ENCODE measurements around the gene ETF1.

ETF1 gene

GRCh38 chr5:138529812-138530211, 13.2 kb downstream of the ETF1 start:
- Histone ChIP-seq H3K4me3 (no peak overlapping the region), H3K36me3 (peaks cover 57 to 100% (median 99%) of the 10 kb centered on the region in 11 experiments), H3K9ac (peak overlapping the region in 1 of 11 experiments; percentile 31; a peak in 3 of 22 replicates), H3K4me1 (peaks cover 14 to 66% (median 25%) of the 10 kb centered on the region in 10 experiments; a peak in 18 of 20 replicates), H3K27ac (peak overlapping the region in 1 of 11 experiments; percentile 2; a peak in 2 of 22 replicates), H3K27me3 (no peaks in the 10 kb centered on the region), H3K9me3 (replicated peaks in 1 of 11) (no peaks in the 10 kb centered on the region), H4K20me1 (peaks cover 98 to 100% (median 100%) of the 10 kb centered on the region in 11 experiments), H3K4me2 (peak overlapping the region in 3 of 11 experiments; percentile 1 to 66 (median 56); a peak in 4 of 22 replicates)
- no peak for TF ChIP-seq Cebpa-rat (IDR thresholded peaks at IDR 0.05)

DNA sequence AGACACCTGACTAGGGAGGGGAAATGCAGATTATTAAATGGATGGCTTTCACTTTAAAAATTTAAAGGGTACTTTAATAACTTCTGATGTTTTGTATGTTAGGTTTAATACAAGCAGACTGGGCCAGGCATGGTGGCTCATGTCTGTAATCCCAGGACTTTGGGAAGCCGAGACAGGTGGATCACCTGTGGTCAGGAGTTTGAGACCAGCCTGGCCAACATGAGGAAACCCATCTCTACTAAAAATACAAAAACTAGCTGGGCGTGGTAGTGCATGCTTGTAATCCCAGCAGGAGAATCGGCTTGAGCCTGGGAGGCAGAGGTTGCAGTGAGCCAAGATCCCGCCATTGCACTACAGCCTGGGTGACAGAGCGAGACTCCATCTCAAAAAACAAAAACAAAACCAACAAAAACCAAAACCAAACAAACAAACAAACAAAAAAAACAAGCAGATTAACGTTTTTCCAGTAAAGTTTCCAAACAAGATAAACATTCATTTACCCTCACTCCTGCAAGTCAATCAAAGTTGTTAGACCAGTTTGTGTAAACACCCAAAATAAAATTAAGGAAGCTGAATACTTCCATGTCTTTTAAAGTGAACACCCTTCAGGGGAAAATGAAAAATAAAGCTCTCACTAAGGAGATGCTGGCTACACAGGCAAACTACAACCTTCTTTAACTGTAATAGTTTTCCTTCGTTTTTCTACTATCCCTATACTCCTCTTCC, 14.1 kb downstream of the ETF1 start:
- H3K27me3 ChIP-seq = no peaks in the 10 kb centered on the region
- peaks cover 16 to 66% (median 25%) of the 10 kb centered on the region in 10 experiments; a peak in 18 of 20 replicates for H3K4me1 ChIP-seq
- peaks cover 97 to 100% (median 100%) of the 10 kb centered on the region in 11 experiments for H4K20me1 ChIP-seq
- peak overlapping the region in 1 of 11 experiments; percentile 2; a peak in 2 of 22 replicates for H3K27ac ChIP-seq
- peak overlapping the region in 3 of 11 experiments; percentile 1 to 66 (median 56); a peak in 3 of 22 replicates for H3K4me2 ChIP-seq
- no peak for TF ChIP-seq Cebpa-rat (IDR thresholded peaks at IDR 0.05)
- H3K4me3 ChIP-seq = no peak overlapping the region
- H3K9me3 ChIP-seq (replicated peaks in 1 of 11) = no peaks in the 10 kb centered on the region
- peak overlapping the region in 1 of 11 experiments; percentile 31; a peak in 2 of 22 replicates for H3K9ac ChIP-seq
- peaks cover 53 to 100% (median 96%) of the 10 kb centered on the region in 11 experiments for H3K36me3 ChIP-seq

DNA sequence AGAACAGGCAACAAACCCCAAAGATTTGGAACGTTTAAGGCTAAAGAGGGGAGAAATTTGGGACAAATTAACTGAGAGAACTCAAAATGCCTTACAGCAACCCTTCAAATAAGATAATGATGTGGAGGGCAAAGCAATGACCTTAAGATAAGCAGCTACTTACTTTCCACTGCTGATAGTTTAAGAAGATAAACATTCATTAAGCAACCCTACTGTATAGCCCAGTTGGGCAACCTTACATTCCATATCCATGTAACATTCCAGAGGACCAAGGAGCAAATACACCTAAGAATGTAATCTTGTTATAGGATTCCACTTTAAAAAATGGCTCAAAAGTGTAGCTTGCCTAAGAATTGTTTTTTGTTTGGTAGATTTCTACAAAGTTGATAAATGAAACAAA, 14.8 kb downstream of the ETF1 start:
- Histone ChIP-seq H3K4me3 (no peak overlapping the region), H3K9me3 (replicated peaks in 1 of 11) (no peaks in the 10 kb centered on the region), H3K27ac (no peak overlapping the region), H3K4me2 (peak overlapping the region in 2 of 11 experiments; percentile 1 to 46; a peak in 3 of 22 replicates), H3K9ac (no peak overlapping the region), H3K36me3 (peaks cover 54 to 100% (median 96%) of the 10 kb centered on the region in 11 experiments), H3K4me1 (peaks cover 18 to 66% (median 27%) of the 10 kb centered on the region in 10 experiments; a peak in 18 of 20 replicates), H3K27me3 (no peaks in the 10 kb centered on the region), H4K20me1 (peaks cover 97 to 100% (median 100%) of the 10 kb centered on the region in 11 experiments)
- TF ChIP-seq Cebpa-rat (IDR thresholded peaks at IDR 0.05) = no peak

- no peak overlapping the region for H3K27ac ChIP-seq
- no peak overlapping the region for H3K4me3 ChIP-seq
- H3K9ac ChIP-seq = no peak overlapping the region; a peak in 1 of 22 replicates
- peaks cover 97 to 100% (median 100%) of the 10 kb centered on the region in 11 experiments for H4K20me1 ChIP-seq
- peaks cover 18 to 60% (median 27%) of the 10 kb centered on the region in 10 experiments; a peak in 18 of 20 replicates for H3K4me1 ChIP-seq
- no peak for TF ChIP-seq Cebpa-rat (IDR thresholded peaks at IDR 0.05)
- peaks cover 49 to 100% (median 95%) of the 10 kb centered on the region in 11 experiments for H3K36me3 ChIP-seq
- H3K9me3 ChIP-seq (replicated peaks in 1 of 11) = no peaks in the 10 kb centered on the region
- no peaks in the 10 kb centered on the region for H3K27me3 ChIP-seq
- H3K4me2 ChIP-seq = peak overlapping the region in 4 of 11 experiments; percentile 0 to 46 (median 20); a peak in 3 of 22 replicates
These were observed 15.9 kb downstream of the ETF1 start for GRCh38 chr5:138527170-138527569.

DNA sequence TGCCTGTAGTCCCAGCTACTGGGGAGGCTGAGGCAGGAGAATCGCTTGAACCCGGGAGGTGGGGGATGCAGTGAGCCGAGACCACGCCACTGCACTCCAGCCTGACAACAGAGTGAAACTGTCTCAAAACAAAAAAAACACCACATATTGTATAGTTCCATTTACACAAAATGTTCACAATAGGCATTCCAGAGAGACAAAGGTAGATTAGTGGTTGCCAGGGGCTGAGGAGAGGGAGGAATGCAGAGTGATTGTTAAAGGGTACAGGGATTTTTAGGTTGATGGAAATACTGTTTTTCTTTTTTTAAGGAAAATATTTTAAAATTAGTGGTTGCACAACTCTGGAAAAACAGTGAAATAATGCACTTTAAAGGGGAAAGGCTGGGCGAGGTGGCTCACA, 19.6 kb downstream of the ETF1 start:
- no peaks in the 10 kb centered on the region for H3K27me3 ChIP-seq
- no peak for TF ChIP-seq Cebpa-rat (IDR thresholded peaks at IDR 0.05)
- H3K27ac ChIP-seq = no peak overlapping the region
- H3K4me2 ChIP-seq = no peak overlapping the region; a peak in 1 of 22 replicates
- H3K9ac ChIP-seq = no peak overlapping the region
- H3K9me3 ChIP-seq (replicated peaks in 1 of 11) = no peaks in the 10 kb centered on the region
- peaks cover 44 to 95% (median 84%) of the 10 kb centered on the region in 11 experiments for H3K36me3 ChIP-seq
- H3K4me3 ChIP-seq = no peak overlapping the region
- peaks cover 6 to 48% (median 20%) of the 10 kb centered on the region in 10 experiments; a peak in 19 of 20 replicates for H3K4me1 ChIP-seq
- peaks cover 93 to 99% (median 97%) of the 10 kb centered on the region in 11 experiments for H4K20me1 ChIP-seq

- Histone ChIP-seq H4K20me1 (peaks cover 90 to 99% (median 97%) of the 10 kb centered on the region in 11 experiments), H3K36me3 (peaks cover 55 to 95% (median 84%) of the 10 kb centered on the region in 11 experiments), H3K27me3 (no peaks in the 10 kb centered on the region), H3K9me3 (replicated peaks in 1 of 11) (no peaks in the 10 kb centered on the region), H3K4me1 (peaks cover 0 to 26% (median 7%) of the 10 kb centered on the region in 10 experiments; a peak in 9 of 20 replicates), H3K4me3 (no peak overlapping the region), H3K27ac (no peak overlapping the region), H3K9ac (no peak overlapping the region), H3K4me2 (peak overlapping the region in 2 of 11 experiments; percentile 14 to 15; a peak in 2 of 22 replicates)
- TF ChIP-seq Cebpa-rat (IDR thresholded peaks at IDR 0.05) = no peak
These were observed 22.1 kb downstream of the ETF1 start for GRCh38 chr5:138520971-138521370.

DNA sequence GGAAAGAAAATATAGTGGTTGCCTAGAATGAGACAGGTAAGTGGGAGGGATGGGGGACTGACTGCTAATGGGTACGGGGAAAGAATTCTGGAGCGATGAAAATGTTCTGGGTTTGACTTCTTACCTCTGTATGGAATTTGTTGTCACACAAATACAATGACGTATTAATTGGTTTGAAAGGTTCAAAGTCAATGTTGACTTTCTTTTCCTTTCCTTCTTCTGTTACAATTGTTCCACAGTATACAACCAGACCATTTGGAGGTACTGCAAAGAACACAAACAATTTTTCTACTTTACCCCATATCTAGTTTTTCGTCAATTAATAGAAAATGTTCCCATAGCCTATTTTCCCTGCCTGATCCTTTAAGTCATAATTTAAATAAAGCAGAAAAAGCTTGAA, 25.6 kb downstream of the ETF1 start:
- Histone ChIP-seq H3K27me3 (no peaks in the 10 kb centered on the region), H4K20me1 (peaks cover 77 to 99% (median 96%) of the 10 kb centered on the region in 11 experiments), H3K27ac (no peak overlapping the region), H3K36me3 (peaks cover 75 to 95% (median 88%) of the 10 kb centered on the region in 11 experiments), H3K4me1 (peaks cover 0 to 32% (median 2%) of the 10 kb centered on the region in 10 experiments; a peak in 6 of 20 replicates), H3K4me2 (no peak overlapping the region), H3K4me3 (no peak overlapping the region), H3K9ac (no peak overlapping the region), H3K9me3 (replicated peaks in 1 of 11) (no peaks in the 10 kb centered on the region)
- no peak for TF ChIP-seq Cebpa-rat (IDR thresholded peaks at IDR 0.05)

DNA sequence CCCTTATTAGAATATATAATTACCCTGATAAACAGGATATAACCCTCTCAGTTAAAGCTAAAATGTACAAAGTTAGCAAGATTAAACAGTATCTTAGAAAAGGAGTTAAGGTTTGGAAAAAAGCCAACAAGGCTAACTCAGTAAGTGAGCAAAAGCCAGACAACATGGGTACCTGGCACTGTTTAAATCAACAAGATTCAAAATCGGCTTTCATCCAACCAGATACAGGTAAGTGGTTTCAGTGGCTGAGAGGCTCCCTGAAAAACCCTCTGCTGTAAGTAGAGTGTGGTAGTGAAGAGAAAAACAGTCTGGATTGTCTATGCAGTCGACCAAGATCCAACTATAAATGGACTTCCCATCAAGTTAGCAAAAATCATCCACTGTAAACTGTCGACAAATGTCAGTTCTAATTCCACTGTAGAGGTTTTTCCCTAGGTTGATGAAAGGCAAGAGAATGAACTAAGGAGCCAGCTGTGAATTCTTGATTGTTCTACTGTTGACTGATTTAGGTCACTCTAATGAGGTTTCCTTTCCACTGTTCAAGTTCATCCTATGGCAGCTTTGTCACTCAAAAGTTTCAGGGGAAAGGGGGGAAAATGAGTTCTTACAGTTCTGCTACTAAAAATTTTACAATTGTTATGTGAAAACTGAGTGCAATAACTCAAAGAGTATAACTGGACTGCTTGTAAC, 27.3 kb downstream of the ETF1 start:
- no peak for TF ChIP-seq Cebpa-rat (IDR thresholded peaks at IDR 0.05)
- Histone ChIP-seq H3K4me3 (no peak overlapping the region), H3K36me3 (peaks cover 89 to 96% (median 93%) of the 10 kb centered on the region in 11 experiments), H3K9me3 (replicated peaks in 1 of 11) (no peaks in the 10 kb centered on the region), H3K9ac (no peak overlapping the region), H3K27me3 (no peaks in the 10 kb centered on the region), H3K4me1 (peaks cover 0 to 21% (median 0%) of the 10 kb centered on the region in 10 experiments; a peak in 6 of 20 replicates), H4K20me1 (peaks cover 61 to 95% (median 85%) of the 10 kb centered on the region in 11 experiments; a peak in 21 of 22 replicates), H3K4me2 (no peak overlapping the region), H3K27ac (no peak overlapping the region)

Data from BLaER1 treated with 17β-estradiol and CSF1 and Interleukin-3, amounts not matched to agents 10 nM and 100 nM (cell line).